HG02970 (cell line): Measurements from ENCODE around the gene ARL5C.
"Not testable (repeated sequence)": the region's sequence is repeated elsewhere in the genome, so short reads cannot be mapped to it uniquely, and the experiment has no call there.

ENCODE experiments used
- ATAC-seq: cut with Tn5 transposase; IDR thresholded peaks from one replicate; pipeline ENCODE4 v1.9.1; 2021; ENCODE audit warnings: mild to moderate bottlenecking, moderate library complexity, moderate number of reproducible peaks; ENCODE audit not compliant: unreplicated experiment, low FRiP score

The ARL5C gene

GRCh38 chr17:39169518-39169917 lies 3.6 kb upstream of the ARL5C start:
- no peak for ATAC-seq

- no peak for ATAC-seq
These were observed 3.1 kb upstream of the ARL5C start for GRCh38 chr17:39169101-39169500.

- not testable (repeated sequence) for ATAC-seq
These were observed 2.5 kb upstream of the ARL5C start for GRCh38 chr17:39168503-39168902.

GRCh38 chr17:39167476-39167875 lies 1.5 kb upstream of the ARL5C start:
- no peak for ATAC-seq

GRCh38 chr17:39166437-39167335 lies 725 bp upstream of the ARL5C start:
- ATAC-seq, result no peak

GRCh38 chr17:39165178-39165840 lies 652 bp downstream of the ARL5C start:
- ATAC-seq, result no peak

- no peak for ATAC-seq
These were observed 1.3 kb downstream of the ARL5C start for GRCh38 chr17:39164675-39165143.

GRCh38 chr17:39161962-39162361 lies 4.0 kb downstream of the ARL5C start:
- ATAC-seq, result no peak

- ATAC-seq, result no peak
These were observed 7.3 kb downstream of the ARL5C start for GRCh38 chr17:39158623-39159022.

- no peak for ATAC-seq
These were observed 9.5 kb downstream of the ARL5C start for GRCh38 chr17:39156491-39156890.

GRCh38 chr17:39155654-39156053 lies 10.3 kb downstream of the ARL5C start:
- ATAC-seq, result no peak

GRCh38 chr17:39153599-39154051 lies 12.3 kb downstream of the ARL5C start:
- ATAC-seq, result peak; percentile 55

- ATAC-seq, result no peak
These were observed 13.8 kb downstream of the ARL5C start for GRCh38 chr17:39151943-39152818.

- ATAC-seq, result no peak
These were observed 14.6 kb downstream of the ARL5C start, which contains the start of gene PLXDC1 for GRCh38 chr17:39151150-39151942. Gene PLXDC1 (minus strand): TSS chr17:39151637. CDS start chr17:39151437, 200 bp downstream.

- no peak for ATAC-seq
These were observed 15.2 kb downstream of the ARL5C start for GRCh38 chr17:39150795-39151149.

GRCh38 chr17:39150104-39150634 lies 15.8 kb downstream of the ARL5C start:
- ATAC-seq, result no peak

- no peak for ATAC-seq
These were observed 18.5 kb downstream of the ARL5C start for GRCh38 chr17:39147221-39148185.

GRCh38 chr17:39146273-39146672 lies 19.7 kb downstream of the ARL5C start:
- no peak for ATAC-seq
